C4-2B (cell line): Measurements from ENCODE around the gene MB.

Experiments
- CTCF ChIP-seq: fragments of 450-650 bp; conservative IDR thresholded peaks from 2 replicates; pipeline ENCODE4 v1.5.1; 2017; ENCODE audit warnings: mild to moderate bottlenecking
- ZFX ChIP-seq: fragments of 450-650 bp; IDR thresholded peaks from 2 replicates; pipeline ENCODE4 v1.6.1; 2017

GRCh38 chr22:35641494-35642120 is 24.5 kb upstream of the MB start:
- TF ChIP-seq CTCF (no peak), ZFX (no peak)
